Chondrocyte (in vitro differentiated cells): ENCODE data around the gene MBD4. TPM values are rescaled to one million over a fixed set of nuclear protein-coding genes. Genes with fewer than 3 reads are reported as not detected.
"Not testable (repeated sequence)": the region's sequence is repeated elsewhere in the genome, so short reads cannot be mapped to it uniquely, and the experiment has no call there.

Source experiments
- DNase-seq: peaks from one replicate; pipeline ENCODE4 v3.0.0; 2021; ENCODE audit warnings: mixed read lengths, low spot score
- H3K27ac Mint-ChIP-seq: one replicate; pipeline ENCODE4 v1.8.0; 2021; ENCODE audit warnings: mild to moderate bottlenecking, moderate library complexity, mixed read lengths; ENCODE audit not compliant: unreplicated experiment
- H3K27me3 Mint-ChIP-seq: 2 replicates; pipeline ENCODE4 v1.8.0; 2021; ENCODE audit warnings: low read depth, mixed read lengths
- H3K36me3 Mint-ChIP-seq: 2 replicates; pipeline ENCODE4 v1.8.0; 2021; ENCODE audit warnings: low read depth, mixed read lengths
- H3K4me1 Mint-ChIP-seq: 2 replicates; pipeline ENCODE4 v1.8.0; 2021; ENCODE audit warnings: low read depth, mild to moderate bottlenecking, mixed read lengths
- H3K4me3 Mint-ChIP-seq: one replicate; pipeline ENCODE4 v1.8.0; 2021; ENCODE audit warnings: mild to moderate bottlenecking, moderate library complexity, mixed read lengths; ENCODE audit not compliant: unreplicated experiment
- H3K9me3 Mint-ChIP-seq: 2 replicates; pipeline ENCODE4 v1.8.0; 2021; ENCODE audit warnings: low read depth, mixed read lengths
- long read RNA-seq: library from polyadenylated mRNA; stranded (forward); transcript quantifications from one replicate; pipeline ENCODE4 v2.0.0, GENCODE V29; 2021
- total RNA-seq: library from RNA; stranded (reverse); gene quantifications from 3 replicates; pipeline ENCODE4 v1.2.1, GENCODE V29; 2021
- TF ChIP-seq, protein P1 (sequence below): fragments of 200-600 bp; sonication (generic); IDR thresholded peaks from 2 replicates; pipeline ENCODE4 v1.5.0; 2021; ENCODE audit warnings: antibody characterized with exemption, mild to moderate bottlenecking, moderate library complexity

The MBD4 gene
- 20.0 to 29.5 TPM (median 20.6 TPM) in 3 replicates for total RNA-seq
- long read RNA-seq, transcript MBD4-201 (8 exons, 2,470 nt) = minor isoform, 16 of 59 reads
- long read RNA-seq, transcript MBD4-203 (8 exons, 2,478 nt) = major isoform, 29 of 59 reads
- long read RNA-seq, partial matches to known transcripts = 8 of 59 reads
- long read RNA-seq, other reads (novel, unspliced or antisense) = 6 of 59 reads

GRCh38 chr3:129439817-129440617 is at the start of gene MBD4, which contains the start of gene IFT122:
Gene MBD4, minus strand, starts transcription at chr3:129439948. Its CDS starts 115 bp downstream, at chr3:129439833.
Gene IFT122, plus strand, starts transcription at chr3:129440224. Its CDS starts 107 bp downstream, at chr3:129440331.
- Mint-ChIP-seq H3K4me1 (peaks cover 49% of the 10 kb centered on the region), H3K36me3 (peaks cover 10% of the 10 kb centered on the region), H3K27me3 (no peaks in the 10 kb centered on the region), H3K9me3 (no peaks in the 10 kb centered on the region), H3K27ac (peak within 1 kb of the TSS; percentile 99), H3K4me3 (peak within 1 kb of the TSS; percentile 95)
- DNase-seq = peak; percentile 99
- TF ChIP-seq, protein P1, sequence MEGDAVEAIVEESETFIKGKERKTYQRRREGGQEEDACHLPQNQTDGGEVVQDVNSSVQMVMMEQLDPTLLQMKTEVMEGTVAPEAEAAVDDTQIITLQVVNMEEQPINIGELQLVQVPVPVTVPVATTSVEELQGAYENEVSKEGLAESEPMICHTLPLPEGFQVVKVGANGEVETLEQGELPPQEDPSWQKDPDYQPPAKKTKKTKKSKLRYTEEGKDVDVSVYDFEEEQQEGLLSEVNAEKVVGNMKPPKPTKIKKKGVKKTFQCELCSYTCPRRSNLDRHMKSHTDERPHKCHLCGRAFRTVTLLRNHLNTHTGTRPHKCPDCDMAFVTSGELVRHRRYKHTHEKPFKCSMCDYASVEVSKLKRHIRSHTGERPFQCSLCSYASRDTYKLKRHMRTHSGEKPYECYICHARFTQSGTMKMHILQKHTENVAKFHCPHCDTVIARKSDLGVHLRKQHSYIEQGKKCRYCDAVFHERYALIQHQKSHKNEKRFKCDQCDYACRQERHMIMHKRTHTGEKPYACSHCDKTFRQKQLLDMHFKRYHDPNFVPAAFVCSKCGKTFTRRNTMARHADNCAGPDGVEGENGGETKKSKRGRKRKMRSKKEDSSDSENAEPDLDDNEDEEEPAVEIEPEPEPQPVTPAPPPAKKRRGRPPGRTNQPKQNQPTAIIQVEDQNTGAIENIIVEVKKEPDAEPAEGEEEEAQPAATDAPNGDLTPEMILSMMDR = no peak

DNA sequence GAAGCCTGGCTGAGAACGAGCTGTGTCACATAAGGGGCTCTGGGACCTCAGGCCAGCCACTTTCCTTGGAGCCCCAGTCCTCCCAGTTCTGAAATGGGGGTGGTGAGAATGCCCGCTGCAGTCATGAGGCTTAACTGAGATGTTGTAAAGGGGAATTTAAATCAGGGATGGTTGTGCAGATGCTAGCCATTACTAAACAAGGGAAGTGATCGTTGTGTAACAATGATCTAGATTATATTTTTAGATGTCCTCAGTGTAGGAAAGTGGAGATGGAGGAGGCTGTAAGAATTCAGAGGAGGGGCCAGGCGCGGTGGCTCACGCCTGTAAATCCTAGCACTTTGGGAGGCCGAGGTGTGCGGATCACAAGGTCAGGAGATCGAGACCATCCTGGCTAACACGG is 49.5 kb upstream of the MBD4 start:
- H3K27me3 Mint-ChIP-seq, H3K36me3 Mint-ChIP-seq, H3K9me3 Mint-ChIP-seq, H3K4me3 Mint-ChIP-seq, DNase-seq: not testable (repeated sequence)
- H3K27ac Mint-ChIP-seq = peak overlapping the region; percentile 3
- H3K4me1 Mint-ChIP-seq = peaks cover 37% of the 10 kb centered on the region

DNA sequence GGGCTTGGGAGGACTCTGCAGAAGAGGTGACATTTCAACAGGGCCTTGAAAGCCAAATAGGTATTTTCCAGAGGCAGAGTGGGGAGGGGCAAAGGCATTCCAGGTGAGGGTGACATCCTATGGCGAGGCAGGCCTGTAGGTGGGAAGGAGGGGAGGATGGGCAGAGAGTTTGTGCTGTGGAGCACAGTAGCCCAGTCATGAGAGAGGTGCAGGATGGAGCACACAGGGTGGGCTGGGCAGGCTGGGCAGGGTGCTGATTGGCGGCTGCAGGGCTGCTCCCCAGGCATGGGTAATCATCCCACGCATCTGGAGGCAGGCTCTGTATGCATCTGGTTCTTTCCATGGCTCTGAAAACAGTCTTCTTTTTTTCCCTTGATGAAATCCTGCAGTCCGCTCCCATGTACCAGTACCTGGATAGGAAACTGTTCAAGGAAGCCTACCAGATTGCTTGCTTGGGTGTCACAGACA is 48.2 kb upstream of the MBD4 start:
- H3K4me3 Mint-ChIP-seq, H3K27me3 Mint-ChIP-seq, DNase-seq, H3K9me3 Mint-ChIP-seq, H3K36me3 Mint-ChIP-seq: not testable (repeated sequence)
- Mint-ChIP-seq H3K4me1 (peaks cover 36% of the 10 kb centered on the region), H3K27ac (peak overlapping the region; percentile 51)

- no peak for DNase-seq
- H3K4me1 Mint-ChIP-seq = peaks cover 36% of the 10 kb centered on the region
- no peaks in the 10 kb centered on the region for H3K9me3 Mint-ChIP-seq
Observed at GRCh38 chr3:129487183-129487867, 47.6 kb upstream of the MBD4 start.

GRCh38 chr3:129486664-129487035 is 46.9 kb upstream of the MBD4 start:
- Mint-ChIP-seq H3K4me3 (no peak overlapping the region), H3K27ac (peak overlapping the region; percentile 85), H3K9me3 (no peaks in the 10 kb centered on the region), H3K4me1 (peaks cover 34% of the 10 kb centered on the region), H3K36me3 (peaks cover 8% of the 10 kb centered on the region), H3K27me3 (no peaks in the 10 kb centered on the region)
- TF ChIP-seq, protein P1 = no peak
- no peak for DNase-seq

More at GRCh38 chr3:129487183-129487867, 47.6 kb upstream of the MBD4 start:
- H3K27ac Mint-ChIP-seq = peak overlapping the region; percentile 51
- H3K4me3 Mint-ChIP-seq = no peak overlapping the region
- TF ChIP-seq, protein P1 = no peak
- no peaks in the 10 kb centered on the region for H3K27me3 Mint-ChIP-seq
- H3K36me3 Mint-ChIP-seq = peaks cover 8% of the 10 kb centered on the region
